H1 (cell line): ENCODE data around the gene ATP5F1E. TPM values are rescaled to one million over a fixed set of nuclear protein-coding genes. Genes with fewer than 3 reads are reported as not detected.

ENCODE experiments used
- CTCF ChIA-PET: fragments of 300-600 bp; sonication (Branson Sonifier 250); formaldehyde crosslinking; loops from one replicate; lab custom pipeline; 2021; ENCODE audit not compliant: partially characterized antibody; lab: Charles Lee
- POLR2A ChIA-PET: fragments of 300-600 bp; sonication (Branson Sonifier 250); formaldehyde crosslinking; loops from one replicate; lab custom pipeline; 2021; ENCODE audit warnings: inconsistent platforms; ENCODE audit not compliant: partially characterized antibody; lab: Charles Lee
- DNase-seq, 2 experiments: peaks; one replicate each; pipeline versions ENCODE4 v3.0.0 to v3.0.0-alpha.2; 2010 to 2022; ENCODE audit warnings: low spot score in 2 of 2, low read depth in 1 of 2, mixed read lengths in 1 of 2
- FAIRE-seq: peaks from 2 replicates; lab custom pipeline; 2011; peaks lifted over from hg19 to GRCh38; lab: Jason Lieb, UNC
- H2AFZ ChIP-seq: 2 replicates; pipeline ENCODE4 v1.8.1; 2012; ENCODE audit warnings: low read length, inconsistent platforms
- H2AK5ac ChIP-seq: 2 replicates; pipeline ENCODE4 v1.6.1; 2013; ENCODE audit warnings: low read depth, low read length
- H2BK120ac ChIP-seq: replicated peaks from 2 replicates; pipeline ENCODE3; 2013; ENCODE audit warnings: low read depth, low read length, inconsistent platforms
- H2BK12ac ChIP-seq: 2 replicates; pipeline ENCODE4 v1.6.1; 2013; ENCODE audit warnings: low read depth, low read length
- H2BK15ac ChIP-seq: 2 replicates; pipeline ENCODE4 v1.6.1; 2013; ENCODE audit warnings: low read length
- H2BK20ac ChIP-seq: 2 replicates; pipeline ENCODE4 v1.6.1; 2013; ENCODE audit warnings: low read length
- H2BK5ac ChIP-seq: 2 replicates; pipeline ENCODE4 v1.6.1; 2013; ENCODE audit warnings: low read depth, low read length
- H3K14ac ChIP-seq: 2 replicates; pipeline ENCODE4 v1.6.1; 2013; ENCODE audit warnings: inconsistent platforms; ENCODE audit not compliant: insufficient read length
- H3K18ac ChIP-seq: 2 replicates; pipeline ENCODE4 v1.6.1; 2013; ENCODE audit warnings: low read length; ENCODE audit errors: extremely low read depth
- H3K23ac ChIP-seq: 2 replicates; pipeline ENCODE4 v1.6.1; 2013; ENCODE audit warnings: inconsistent platforms; ENCODE audit not compliant: insufficient read length
- H3K23me2 ChIP-seq: 2 replicates; pipeline ENCODE4 v1.6.1; 2013; ENCODE audit warnings: low read depth, low read length
- H3K27ac ChIP-seq: 2 replicates; pipeline ENCODE4 v1.6.1; 2011; ENCODE audit warnings: low read depth, low read length, inconsistent platforms
- H3K27me3 ChIP-seq, 4 experiments: replicated peaks in 1 of 4; 1 replicate in 1 of 4; 2 replicates in 3 of 4; pipeline versions ENCODE4 v1.6.1 to v1.8.1; 2011 to 2013; ENCODE audit warnings: low read length in 3 of 4, mild to moderate bottlenecking in 3 of 4, inconsistent platforms in 2 of 4, mixed read lengths in 2 of 4, moderate library complexity in 1 of 4; ENCODE audit not compliant: control insufficient read depth in 3 of 4, insufficient read depth in 3 of 4; ENCODE audit errors: extremely low read depth in 1 of 4
- H3K36me3 ChIP-seq, 4 experiments: 2 replicates each; pipeline versions ENCODE4 v1.6.1 to v1.8.1; 2011 to 2013; ENCODE audit warnings: mild to moderate bottlenecking in 4 of 4, low read length in 3 of 4, moderate library complexity in 2 of 4, control low read depth in 1 of 4, inconsistent platforms in 1 of 4; ENCODE audit not compliant: insufficient read depth in 4 of 4, control insufficient read depth in 2 of 4
- H3K4ac ChIP-seq: replicated peaks from 2 replicates; pipeline ENCODE3; 2013; ENCODE audit warnings: low read length, low read depth, mixed read lengths, inconsistent platforms; ENCODE audit not compliant: insufficient read length
- H3K4me1 ChIP-seq, 4 experiments: replicated peaks in 1 of 4; 1 replicate in 1 of 4; 2 replicates in 3 of 4; pipeline versions ENCODE4 v1.6.1 to v1.8.1; 2011 to 2013; ENCODE audit warnings: low read length in 3 of 4, inconsistent platforms in 2 of 4, mixed read lengths in 1 of 4; ENCODE audit not compliant: insufficient read depth in 4 of 4, control insufficient read depth in 3 of 4
- H3K4me2 ChIP-seq, 2 experiments: 2 replicates each; pipeline versions ENCODE4 v1.6.1 to v1.8.1; 2011 to 2013; ENCODE audit warnings: low read depth in 2 of 2, low read length in 2 of 2, control low read depth in 1 of 2, inconsistent platforms in 1 of 2, mild to moderate bottlenecking in 1 of 2; ENCODE audit not compliant: insufficient read depth in 1 of 2
- H3K4me3 ChIP-seq, 4 experiments: fragments of 200-600, 300-600 bp in 1 of 4; sonication (generic), shearing (Covaris generic), sonication (Bioruptor Twin) in 1 of 4; 2 replicates each; pipeline versions ENCODE4 v1.5.1 to v1.8.1; 2011 to 2016; ENCODE audit warnings: low read length in 4 of 4, low read depth in 3 of 4, control low read depth in 2 of 4, inconsistent platforms in 2 of 4, mild to moderate bottlenecking in 2 of 4, mixed read lengths in 1 of 4, moderate library complexity in 1 of 4; ENCODE audit not compliant: insufficient read depth in 2 of 4; ENCODE audit errors: extremely low read depth in 1 of 4
- H3K56ac ChIP-seq: replicated peaks from 2 replicates; pipeline ENCODE3; 2013; ENCODE audit warnings: low read depth, mild to moderate bottlenecking, mixed read lengths, low read length, inconsistent platforms; ENCODE audit not compliant: insufficient read length
- H3K79me1 ChIP-seq: 2 replicates; pipeline ENCODE4 v1.6.1; 2013; ENCODE audit warnings: low read depth, low read length, control low read depth
- H3K79me2 ChIP-seq, 2 experiments: 2 replicates each; pipeline versions ENCODE4 v1.6.1 to v1.8.1; 2012 to 2013; ENCODE audit warnings: low read length in 2 of 2, mild to moderate bottlenecking in 2 of 2, inconsistent platforms in 1 of 2; ENCODE audit not compliant: insufficient read depth in 2 of 2, control insufficient read depth in 1 of 2
- H3K9ac ChIP-seq, 4 experiments: replicated peaks in 1 of 4; 1 replicate in 1 of 4; 2 replicates in 3 of 4; pipeline versions ENCODE4 v1.6.1 to v1.8.1; 2011 to 2013; ENCODE audit warnings: low read depth in 3 of 4, low read length in 3 of 4, control low read depth in 2 of 4, mild to moderate bottlenecking in 2 of 4, moderate library complexity in 2 of 4, inconsistent platforms in 1 of 4; ENCODE audit errors: extremely low read depth in 1 of 4
- H3K9me3 ChIP-seq, 2 experiments: 2 replicates each; pipeline versions ENCODE4 v1.6.1 to v1.8.1; 2012 to 2013; ENCODE audit warnings: mild to moderate bottlenecking in 2 of 2, moderate library complexity in 2 of 2, control low read depth in 1 of 2, inconsistent platforms in 1 of 2, low read depth in 1 of 2, low read length in 1 of 2, mixed read lengths in 1 of 2; ENCODE audit not compliant: insufficient read depth in 2 of 2
- H4K20me1 ChIP-seq, 2 experiments: replicated peaks in 1 of 2; 2 replicates each; pipeline versions ENCODE3 to v1.8.1; 2011 to 2013; ENCODE audit warnings: inconsistent platforms in 2 of 2, low read length in 2 of 2, mild to moderate bottlenecking in 1 of 2; ENCODE audit not compliant: insufficient read depth in 2 of 2, control insufficient read depth in 1 of 2
- H4K5ac ChIP-seq: 2 replicates; pipeline ENCODE4 v1.6.1; 2013; ENCODE audit warnings: low read length, low read depth, mixed read lengths, inconsistent platforms; ENCODE audit not compliant: insufficient read length
- H4K8ac ChIP-seq: 2 replicates; pipeline ENCODE4 v1.8.0; 2013; ENCODE audit warnings: mild to moderate bottlenecking, moderate library complexity, low read length, inconsistent platforms; ENCODE audit not compliant: insufficient read depth; ENCODE audit errors: extremely low read depth
- H4K91ac ChIP-seq: replicated peaks from 2 replicates; pipeline ENCODE3; 2013; ENCODE audit warnings: low read length, mixed read lengths, inconsistent platforms; ENCODE audit not compliant: insufficient read length
- ASH2L ChIP-seq: fragments of 200-600, 300-600 bp; sonication (generic); IDR thresholded peaks from one replicate; pipeline ENCODE4 v1.7.1; 2017; ENCODE audit warnings: low read length
- BRCA1 ChIP-seq: IDR thresholded peaks from 2 replicates; pipeline ENCODE4 v1.6.1; 2012; ENCODE audit warnings: low read depth, low read length, improper control_type of control experiment
- CHD2 ChIP-seq: IDR thresholded peaks from 2 replicates; pipeline ENCODE4 v1.6.1; 2012; ENCODE audit warnings: low read length, improper control_type of control experiment
- CTBP2 ChIP-seq: IDR thresholded peaks from 2 replicates; pipeline ENCODE4 v1.7.0; 2011; ENCODE audit warnings: borderline replicate concordance, mild to moderate bottlenecking, moderate library complexity, mixed read lengths, low read length; ENCODE audit not compliant: insufficient read depth, insufficient read length
- HDAC2 ChIP-seq, 2 experiments: fragments of 300-600 bp in 1 of 2; sonication (generic) in 1 of 2; IDR thresholded peaks; 2 replicates each; pipeline ENCODE4 v1.6.1; 2011 to 2012; ENCODE audit warnings: low read depth in 2 of 2, low read length in 2 of 2, mild to moderate bottlenecking in 2 of 2, moderate library complexity in 2 of 2, borderline replicate concordance in 1 of 2, inconsistent platforms in 1 of 2
- JUN ChIP-seq: IDR thresholded peaks from 2 replicates; pipeline ENCODE4 v1.6.1; 2011; ENCODE audit warnings: low read depth, mild to moderate bottlenecking, improper control_type of control experiment, low read length
- POLR2AphosphoS5 ChIP-seq: IDR thresholded peaks from 2 replicates; pipeline ENCODE4 v1.6.1; 2011; ENCODE audit warnings: low read depth, low read length
- RFX5 ChIP-seq: IDR thresholded peaks from 2 replicates; pipeline ENCODE4 v1.6.1; 2011; ENCODE audit warnings: low read depth, low read length, improper control_type of control experiment, borderline replicate concordance
- TAF7 ChIP-seq: optimal IDR thresholded peaks from 2 replicates; pipeline ENCODE3; 2011; ENCODE audit warnings: low read depth, mild to moderate bottlenecking, inconsistent platforms, low read length, moderate library complexity, borderline replicate concordance
- TCF12 ChIP-seq: IDR thresholded peaks from 2 replicates; pipeline ENCODE4 v1.6.1; 2011; ENCODE audit warnings: low read depth, mild to moderate bottlenecking, low read length
- YY1 ChIP-seq: IDR thresholded peaks from 2 replicates; pipeline ENCODE4 v1.6.1; 2011; ENCODE audit warnings: low read depth, mild to moderate bottlenecking, low read length
- ZNF274 ChIP-seq: IDR thresholded peaks from 2 replicates; pipeline ENCODE4 v1.7.0; 2012; ENCODE audit warnings: low read length, borderline replicate concordance; ENCODE audit errors: extremely low read depth
- WGBS, 2 experiments: shearing (Covaris generic) in 1 of 2; methylation state at CpG; one replicate each; pipeline versions ENCODE4 v1.1.6 to v1.1.7; 2013 to 2015; ENCODE audit warnings: low lambda C conversion rate in 2 of 2, mixed read lengths in 2 of 2, inconsistent platforms in 1 of 2, low coverage in 1 of 2, missing lambda C conversion rate in 1 of 2; ENCODE audit not compliant: insufficient replicate concordance in 2 of 2, insufficient coverage in 1 of 2, insufficient read length in 1 of 2; ENCODE audit errors: extremely low coverage in 1 of 2, missing lambda C conversion rate in 1 of 2; 5-methylcytosine and 5-hydroxymethylcytosine counted together
- polyA plus RNA-seq, 7 experiments: library from polyadenylated mRNA; depleted of rRNA in 3 of 7; stranded (reverse) in 5 of 7; unstranded in 2 of 7; fragments of >200 nt in 5 of 7; fragments of 200-250 nt in 2 of 7; gene quantifications; 1 replicate in 5 of 7; 2 replicates in 1 of 7; 4 replicates in 1 of 7; pipeline versions ENCODE4 v1.2.1 to v1.2.3, GENCODE V29; 2011 to 2013; ENCODE audit warnings: missing spikeins in 2 of 7, mixed read lengths in 2 of 7
- total RNA-seq: library from RNA; stranded (reverse); fragmentation: NEBNext Ultra II Directional; extraction: Animal tissue kit (Norgen Biotek cat#: 25700); gene quantifications from 2 replicates; pipeline ENCODE4 v1.2.1, GENCODE V29; 2021
- TF ChIP-seq, protein P1 (sequence below): IDR thresholded peaks from 2 replicates; pipeline ENCODE4 v1.6.1; 2012; ENCODE audit warnings: low read length, inconsistent platforms

Gene ATP5F1E
- total and polyA plus RNA-seq, 2 of the 8 experiments (the other 6 are each of a cell fraction or from before 2014, with no cell fraction given), result 15.7 to 47.8 TPM

GRCh38 chr20:59069026-59069425 is 36.9 kb upstream of the ATP5F1E start:
- H2BK12ac ChIP-seq, result no peak overlapping the region
- CTCF ChIA-PET, result interaction anchor here (0.7 kb wide), 1 partner anchor 20 kb away, joined by 3 read pairs; no protein-coding TSS in a partner anchor
- TF ChIP-seq RFX5, result no peak
- no peak for TF ChIP-seq BRCA1
- no peak for TF ChIP-seq CTBP2
- no peak for TF ChIP-seq POLR2AphosphoS5
- TF ChIP-seq TAF7, result no peak
- no peak for TF ChIP-seq ASH2L
- TF ChIP-seq CHD2, result no peak
- TF ChIP-seq JUN, result no peak
- TF ChIP-seq ZNF274, result no peak
- no peak for TF ChIP-seq YY1
- no peak for TF ChIP-seq HDAC2 (IDR thresholded peaks at IDR 0.05; ENCODE audit: borderline replicate concordance in 1 of 2, low read depth in 2 of 2, low read length in 2 of 2)
- TF ChIP-seq TCF12, result no peak
- TF ChIP-seq, protein P1, sequence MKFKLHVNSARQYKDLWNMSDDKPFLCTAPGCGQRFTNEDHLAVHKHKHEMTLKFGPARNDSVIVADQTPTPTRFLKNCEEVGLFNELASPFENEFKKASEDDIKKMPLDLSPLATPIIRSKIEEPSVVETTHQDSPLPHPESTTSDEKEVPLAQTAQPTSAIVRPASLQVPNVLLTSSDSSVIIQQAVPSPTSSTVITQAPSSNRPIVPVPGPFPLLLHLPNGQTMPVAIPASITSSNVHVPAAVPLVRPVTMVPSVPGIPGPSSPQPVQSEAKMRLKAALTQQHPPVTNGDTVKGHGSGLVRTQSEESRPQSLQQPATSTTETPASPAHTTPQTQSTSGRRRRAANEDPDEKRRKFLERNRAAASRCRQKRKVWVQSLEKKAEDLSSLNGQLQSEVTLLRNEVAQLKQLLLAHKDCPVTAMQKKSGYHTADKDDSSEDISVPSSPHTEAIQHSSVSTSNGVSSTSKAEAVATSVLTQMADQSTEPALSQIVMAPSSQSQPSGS, result no peak

More at GRCh38 chr20:59069026-59069425, 36.9 kb upstream of the ATP5F1E start:
- no peak overlapping the region for H2BK5ac ChIP-seq
- H3K79me2 ChIP-seq, result no peaks in the 10 kb centered on the region
- no peak overlapping the region for H3K14ac ChIP-seq
- no peak overlapping the region for H2AK5ac ChIP-seq
- H3K23me2 ChIP-seq, result no peaks in the 10 kb centered on the region
- H3K9ac ChIP-seq, result no peak overlapping the region
- POLR2A ChIA-PET, result no interaction called here
- H2BK120ac ChIP-seq, result no peak overlapping the region
- DNase-seq (no peak), FAIRE-seq (no peak)
- no peak overlapping the region for H3K4me3 ChIP-seq
- WGBS, 2 experiments, result 62% methylated on average over 2 of the region's 2 CpGs; no CpG with 5 or more reads in 1 of the 2 experiments
- H3K79me1 ChIP-seq, result no peaks in the 10 kb centered on the region
- H3K18ac ChIP-seq, result no peak overlapping the region
- H3K23ac ChIP-seq, result no peak overlapping the region
- no peaks in the 10 kb centered on the region for H3K27me3 ChIP-seq
- no peak overlapping the region for H4K8ac ChIP-seq
- H4K91ac ChIP-seq, result no peak overlapping the region
- H3K36me3 ChIP-seq, result no peaks in the 10 kb centered on the region
- no peak overlapping the region for H3K4me2 ChIP-seq
- no peaks in the 10 kb centered on the region; a peak in 1 of 7 replicates for H3K4me1 ChIP-seq
- no peaks in the 10 kb centered on the region for H4K20me1 ChIP-seq
- H2AFZ ChIP-seq, result no peak overlapping the region
- no peak overlapping the region for H4K5ac ChIP-seq
- H3K27ac ChIP-seq, result no peak overlapping the region
- no peak overlapping the region for H3K4ac ChIP-seq
- H2BK20ac ChIP-seq, result no peak overlapping the region
- no peak overlapping the region for H3K56ac ChIP-seq
- no peak overlapping the region for H2BK15ac ChIP-seq
- H3K9me3 ChIP-seq, result no peaks in the 10 kb centered on the region
